HFF-Myc (cell line): Measurements from ENCODE around the gene CSNK2A1.

Experiments
- DNase-seq: peaks from one replicate; pipeline ENCODE4 v3.0.0-alpha.2; 2011; ENCODE audit warnings: low read depth; ENCODE audit errors: extremely low read depth
- H3K4me3 ChIP-seq: replicated peaks from 2 replicates; pipeline ENCODE4 v1.5.1; 2011; ENCODE audit warnings: low read depth, mild to moderate bottlenecking, control low read depth, low read length
- CTCF ChIP-seq: IDR thresholded peaks from 2 replicates; pipeline ENCODE4 v1.5.1; 2012; ENCODE audit warnings: mild to moderate bottlenecking, low read depth, low read length, control low read depth; ENCODE audit errors: missing control alignments

CSNK2A1 gene

GRCh38 chr20:432677-433299, 110.8 kb downstream of the CSNK2A1 start:
- H3K4me3 ChIP-seq = no peak overlapping the region
- no peak for DNase-seq
- TF ChIP-seq CTCF = no peak

DNA sequence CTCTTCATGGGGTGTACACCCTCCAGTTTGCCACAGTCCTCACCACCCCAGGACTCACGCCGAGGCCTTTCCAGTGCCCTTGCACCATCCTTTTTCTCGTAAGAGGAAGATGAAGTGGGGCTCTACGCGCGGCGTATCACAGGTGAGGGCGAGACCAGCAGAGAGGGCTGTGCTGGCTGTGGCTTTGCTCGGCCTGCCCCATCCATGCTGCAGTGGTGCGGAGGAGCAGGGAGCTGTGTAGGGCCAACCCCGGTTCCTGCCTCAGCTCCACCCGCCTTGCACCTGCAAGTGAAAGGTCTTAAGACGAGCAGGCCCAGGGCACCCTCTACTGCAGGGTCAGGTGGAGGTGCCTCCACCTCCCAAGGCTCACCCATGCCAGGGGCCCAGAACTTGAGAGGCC, 111.4 kb downstream of the CSNK2A1 start:
- TF ChIP-seq CTCF = no peak
- no peak overlapping the region for H3K4me3 ChIP-seq
- DNase-seq = no peak

- no peak overlapping the region for H3K4me3 ChIP-seq
- no peak for DNase-seq
- peak; percentile 65 for TF ChIP-seq CTCF
Measured at GRCh38 chr20:431012-431904, 112.3 kb downstream of the CSNK2A1 start.

DNA sequence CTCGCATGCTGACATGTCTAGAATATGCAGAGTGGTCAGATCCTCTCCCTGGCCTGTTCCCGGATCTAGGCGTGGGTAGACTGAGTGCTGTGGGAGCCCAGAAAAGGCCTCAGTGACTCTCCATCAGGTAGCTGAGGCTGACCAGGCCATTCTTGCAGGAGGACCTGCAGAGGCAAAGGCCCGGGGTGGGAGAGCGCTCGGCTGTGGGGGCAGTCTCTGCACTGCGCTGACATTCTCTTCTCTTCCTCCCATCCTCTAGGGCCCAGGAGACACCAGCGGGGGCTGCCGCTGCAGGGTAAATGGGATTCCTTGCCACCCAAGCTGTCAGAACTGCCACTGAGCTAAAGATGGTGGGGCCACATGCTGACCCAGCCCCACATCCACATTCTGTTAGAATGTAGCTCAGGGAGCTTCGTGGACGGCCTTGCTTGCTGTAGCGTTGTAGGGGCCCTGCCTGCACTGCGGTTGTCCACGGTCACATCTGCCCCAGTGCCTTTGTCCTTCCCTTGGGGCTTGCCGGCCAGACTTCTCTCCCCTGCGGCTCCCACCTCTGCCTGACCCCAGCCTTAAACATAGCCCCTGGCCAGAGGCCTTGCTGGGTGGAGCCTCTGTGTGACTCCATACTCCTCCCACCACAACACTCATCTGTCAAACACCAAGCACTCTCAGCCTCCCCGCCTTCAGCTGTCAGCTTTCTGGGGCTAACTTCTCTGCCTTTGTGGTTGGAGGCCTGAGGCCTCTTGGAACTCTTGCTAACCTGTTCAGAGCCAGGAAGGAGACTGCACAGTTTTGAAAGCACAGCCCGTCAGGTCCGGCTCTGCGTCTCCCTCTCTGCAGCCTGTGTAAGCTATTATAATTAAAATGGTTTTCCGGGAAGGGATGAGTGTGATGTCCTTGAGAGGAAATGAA, 113.2 kb downstream of the CSNK2A1 start:
- DNase-seq = no peak

DNA sequence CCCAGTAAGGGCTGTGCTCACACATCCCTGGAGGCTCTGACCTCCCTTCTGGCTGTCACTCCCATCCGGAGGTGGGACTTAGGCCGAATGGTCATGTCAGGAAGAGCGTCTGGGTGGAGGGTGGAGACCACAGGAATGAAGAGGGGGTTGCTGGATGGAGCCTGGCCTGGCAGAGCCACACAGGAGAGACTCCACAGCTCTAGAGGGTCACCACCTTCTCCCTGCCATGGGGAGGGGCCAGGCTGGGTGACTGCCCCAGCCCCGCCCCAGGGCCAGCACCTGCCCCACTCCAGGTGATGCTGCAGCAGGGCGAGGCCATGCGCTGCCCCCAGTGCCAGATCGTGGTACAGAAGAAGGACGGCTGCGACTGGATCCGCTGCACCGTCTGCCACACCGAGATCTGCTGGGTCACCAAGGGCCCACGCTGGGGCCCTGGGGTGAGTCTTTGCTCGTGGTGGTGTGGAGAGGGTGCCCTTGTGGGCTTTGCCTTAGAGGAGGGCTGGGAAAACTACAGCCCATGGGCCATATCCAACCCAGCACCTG, 114.9 kb downstream of the CSNK2A1 start:
- no peak for TF ChIP-seq CTCF
- DNase-seq = no peak
- H3K4me3 ChIP-seq = no peak overlapping the region

More for the DNA sequence above, 113.2 kb downstream of the CSNK2A1 start:
- no peak overlapping the region for H3K4me3 ChIP-seq
- TF ChIP-seq CTCF = no peak
